CD14-positive monocyte (primary cell): ENCODE measurements around the gene KBTBD12. TPM values are rescaled to one million over a fixed set of nuclear protein-coding genes. Genes with fewer than 3 reads are reported as not detected.
"Not testable (repeated sequence)": the region's sequence is repeated elsewhere in the genome, so short reads cannot be mapped to it uniquely, and the experiment has no call there.

ENCODE experiments used
- DNase-seq, 3 donors: peaks; one replicate each; pipeline ENCODE4 v3.0.0-alpha.2; 2011 to 2022
- H2AFZ ChIP-seq: 2 replicates; pipeline ENCODE4 v1.6.0; 2012; ENCODE audit warnings: mild to moderate bottlenecking, low read depth, low read length, inconsistent platforms; ENCODE audit not compliant: insufficient read depth, poor library complexity, severe bottlenecking
- H3K27ac ChIP-seq, 2 donors: 1 replicate in 1 of 2; 2 replicates in 1 of 2; pipeline ENCODE4 v1.5.1; 2012 to 2013; ENCODE audit warnings: low read length in 2 of 2, control low read depth in 1 of 2, inconsistent platforms in 1 of 2, low read depth in 1 of 2, mild to moderate bottlenecking in 1 of 2
- H3K27me3 ChIP-seq, 2 donors: one replicate each; pipeline versions ENCODE4 v1.6.0 to v1.6.1; 2011 to 2013; ENCODE audit warnings: low read length in 2 of 2; ENCODE audit not compliant: control insufficient read depth in 2 of 2, insufficient read depth in 2 of 2
- H3K36me3 ChIP-seq, 2 donors: replicated peaks in 1 of 2; 1 replicate in 1 of 2; 2 replicates in 1 of 2; pipeline versions ENCODE4 v1.5.1 to v1.6.1; 2012 to 2013; ENCODE audit warnings: low read length in 2 of 2, control low read depth in 1 of 2, inconsistent platforms in 1 of 2, mild to moderate bottlenecking in 1 of 2; ENCODE audit not compliant: insufficient read depth in 2 of 2, control insufficient read depth in 1 of 2
- H3K4me1 ChIP-seq, 2 donors: 1 replicate in 1 of 2; 2 replicates in 1 of 2; pipeline versions ENCODE4 v1.5.1 to v1.6.1; 2012 to 2013; ENCODE audit warnings: low read length in 2 of 2, control low read depth in 1 of 2, inconsistent platforms in 1 of 2, mild to moderate bottlenecking in 1 of 2, moderate library complexity in 1 of 2; ENCODE audit not compliant: insufficient read depth in 2 of 2, control insufficient read depth in 1 of 2
- H3K4me2 ChIP-seq: replicated peaks from 2 replicates; pipeline ENCODE3; 2012; ENCODE audit warnings: low read length, moderate library complexity, mild to moderate bottlenecking; ENCODE audit not compliant: poor library complexity, severe bottlenecking; ENCODE audit errors: extremely low read depth
- H3K4me3 ChIP-seq, 3 experiments: fragments of 200-600 bp in 1 of 3; sonication (generic) in 1 of 3; replicated peaks in 1 of 3; 1 replicate in 2 of 3; 2 replicates in 1 of 3; pipeline ENCODE4 v1.5.1; 2011 to 2013; ENCODE audit warnings: low read length in 3 of 3, mild to moderate bottlenecking in 3 of 3, control low read depth in 2 of 3, low read depth in 2 of 3, inconsistent platforms in 1 of 3, moderate library complexity in 1 of 3
- H3K79me2 ChIP-seq: 2 replicates; pipeline ENCODE4 v1.6.0; 2012; ENCODE audit warnings: mild to moderate bottlenecking, control low read depth, inconsistent platforms, low read length, moderate library complexity; ENCODE audit not compliant: insufficient read depth
- H3K9ac ChIP-seq: 2 replicates; pipeline ENCODE4 v1.6.0; 2017; ENCODE audit warnings: low read length, mild to moderate bottlenecking; ENCODE audit not compliant: insufficient read depth, poor library complexity, severe bottlenecking
- H3K9me3 ChIP-seq, 2 donors: replicated peaks in 1 of 2; 1 replicate in 1 of 2; 2 replicates in 1 of 2; pipeline versions ENCODE4 v1.5.1 to v1.6.1; 2012 to 2013; ENCODE audit warnings: low read length in 2 of 2, control low read depth in 1 of 2; ENCODE audit not compliant: control insufficient read depth in 1 of 2, insufficient read depth in 1 of 2
- H4K20me1 ChIP-seq: 2 replicates; pipeline ENCODE4 v1.6.0; 2012; ENCODE audit warnings: mild to moderate bottlenecking, low read length, control low read depth, moderate library complexity; ENCODE audit not compliant: insufficient read depth
- H3K27ac Mint-ChIP-seq, 7 donors: one replicate each; pipeline ENCODE4 v1.8.0; 2020; ENCODE audit warnings: mild to moderate bottlenecking in 7 of 7, mixed read lengths in 7 of 7, moderate library complexity in 6 of 7, inconsistent platforms in 2 of 7
- H3K27me3 Mint-ChIP-seq, 3 donors: one replicate each; pipeline ENCODE4 v1.8.0; 2021 to 2022; ENCODE audit warnings: low read depth in 3 of 3, mild to moderate bottlenecking in 3 of 3, mixed read lengths in 3 of 3, moderate library complexity in 3 of 3, inconsistent platforms in 1 of 3
- H3K36me3 Mint-ChIP-seq, 2 donors: one replicate each; pipeline ENCODE4 v1.8.0; 2020; ENCODE audit warnings: mixed read lengths in 2 of 2, inconsistent platforms in 1 of 2, mild to moderate bottlenecking in 1 of 2
- H3K4me1 Mint-ChIP-seq: one replicate; pipeline ENCODE4 v1.8.0; 2020; ENCODE audit warnings: mild to moderate bottlenecking, mixed read lengths
- H3K4me3 Mint-ChIP-seq, 2 donors: one replicate each; pipeline ENCODE4 v1.8.0; 2020; ENCODE audit warnings: mild to moderate bottlenecking in 2 of 2, mixed read lengths in 2 of 2, moderate library complexity in 1 of 2
- H3K9me3 Mint-ChIP-seq, 7 donors: one replicate each; pipeline ENCODE4 v1.8.0; 2020 to 2022; ENCODE audit warnings: mixed read lengths in 7 of 7, mild to moderate bottlenecking in 6 of 7, moderate library complexity in 6 of 7, inconsistent platforms in 2 of 7
- WGBS: methylation state at CpG from one replicate; pipeline ENCODE4 v1.1.5; 2013; ENCODE audit warnings: missing lambda C conversion rate; ENCODE audit not compliant: insufficient coverage; 5-methylcytosine and 5-hydroxymethylcytosine counted together
- intact Hi-C, 2 donors: fragments of 100-400 bp; cut with micrococcal nuclease; formaldehyde crosslinking; loops; one replicate each; pipeline versions ENCODE4 v1.15.0 to v1.15.1; 2023
- polyA plus RNA-seq, 3 donors: library from polyadenylated mRNA; depleted of rRNA in 1 of 3; unstranded in 2 of 3; stranded (reverse) in 1 of 3; fragments of 300-500 nt in 2 of 3; fragments of >200 nt in 1 of 3; fragmentation: Illumina TruSeq in 2 of 3; gene quantifications; 1 replicate in 2 of 3; 2 replicates in 1 of 3; pipeline ENCODE4 v1.2.3, GENCODE V29; 2012 to 2021
- TF ChIP-seq, protein P1 (sequence below): fragments of 200-600 bp; IDR thresholded peaks from one replicate; pipeline ENCODE4 v1.8.0; 2022; ENCODE audit warnings: antibody characterized with exemption, mild to moderate bottlenecking

The KBTBD12 gene
- polyA plus RNA-seq, 3 donors: not detected

DNA sequence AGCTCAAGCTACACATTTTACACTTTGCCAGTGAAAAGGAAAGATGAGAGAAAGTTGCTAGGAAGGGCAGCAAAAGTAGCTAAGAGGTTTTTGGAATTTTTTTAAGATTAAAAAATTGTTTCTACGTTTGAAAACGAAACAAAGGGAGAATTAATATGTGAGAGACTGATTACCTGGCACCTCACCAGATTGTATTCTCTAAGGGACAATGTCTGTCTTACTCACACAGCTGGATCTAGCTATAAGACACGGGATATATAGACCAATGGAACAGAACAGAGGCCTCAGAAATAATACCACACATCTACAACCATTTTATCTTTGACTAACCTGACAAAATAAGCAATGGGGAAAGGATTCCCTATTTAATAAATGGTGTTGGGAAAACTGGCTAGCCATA is 9.5 kb upstream of the KBTBD12 start:
- Mint-ChIP-seq H3K36me3 (peaks cover 4 to 6% of the 10 kb centered on the region in 2 donors), H3K27me3 (peaks cover 7 to 9% (median 8%) of the 10 kb centered on the region in 3 donors), H3K4me1 (peaks cover 30% of the 10 kb centered on the region), H3K27ac (no peak overlapping the region), H3K4me3 (no peak overlapping the region), H3K9me3 (peaks cover 14 to 36% (median 21%) of the 10 kb centered on the region in 7 donors)
- WGBS: no CpG with 5 or more reads among the region's 3 CpGs
- H3K27me3 ChIP-seq: no peaks in the 10 kb centered on the region
- H3K4me2 ChIP-seq: no peak overlapping the region
- no peak overlapping the region for H3K9ac ChIP-seq
- peaks cover 7 to 12% of the 10 kb centered on the region in 2 donors for H3K9me3 ChIP-seq
- no peaks in the 10 kb centered on the region for H4K20me1 ChIP-seq
- no peak overlapping the region for H3K4me3 ChIP-seq
- intact Hi-C loops: no loop called here
- H3K4me1 ChIP-seq: peaks cover 6 to 34% of the 10 kb centered on the region in 2 donors
- no peak overlapping the region for H2AFZ ChIP-seq
- no peaks in the 10 kb centered on the region for H3K36me3 ChIP-seq
- DNase-seq: no peak
- TF ChIP-seq, protein P1, sequence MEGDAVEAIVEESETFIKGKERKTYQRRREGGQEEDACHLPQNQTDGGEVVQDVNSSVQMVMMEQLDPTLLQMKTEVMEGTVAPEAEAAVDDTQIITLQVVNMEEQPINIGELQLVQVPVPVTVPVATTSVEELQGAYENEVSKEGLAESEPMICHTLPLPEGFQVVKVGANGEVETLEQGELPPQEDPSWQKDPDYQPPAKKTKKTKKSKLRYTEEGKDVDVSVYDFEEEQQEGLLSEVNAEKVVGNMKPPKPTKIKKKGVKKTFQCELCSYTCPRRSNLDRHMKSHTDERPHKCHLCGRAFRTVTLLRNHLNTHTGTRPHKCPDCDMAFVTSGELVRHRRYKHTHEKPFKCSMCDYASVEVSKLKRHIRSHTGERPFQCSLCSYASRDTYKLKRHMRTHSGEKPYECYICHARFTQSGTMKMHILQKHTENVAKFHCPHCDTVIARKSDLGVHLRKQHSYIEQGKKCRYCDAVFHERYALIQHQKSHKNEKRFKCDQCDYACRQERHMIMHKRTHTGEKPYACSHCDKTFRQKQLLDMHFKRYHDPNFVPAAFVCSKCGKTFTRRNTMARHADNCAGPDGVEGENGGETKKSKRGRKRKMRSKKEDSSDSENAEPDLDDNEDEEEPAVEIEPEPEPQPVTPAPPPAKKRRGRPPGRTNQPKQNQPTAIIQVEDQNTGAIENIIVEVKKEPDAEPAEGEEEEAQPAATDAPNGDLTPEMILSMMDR: no peak
- no peaks in the 10 kb centered on the region for H3K79me2 ChIP-seq
- H3K27ac ChIP-seq: no peak overlapping the region

DNA sequence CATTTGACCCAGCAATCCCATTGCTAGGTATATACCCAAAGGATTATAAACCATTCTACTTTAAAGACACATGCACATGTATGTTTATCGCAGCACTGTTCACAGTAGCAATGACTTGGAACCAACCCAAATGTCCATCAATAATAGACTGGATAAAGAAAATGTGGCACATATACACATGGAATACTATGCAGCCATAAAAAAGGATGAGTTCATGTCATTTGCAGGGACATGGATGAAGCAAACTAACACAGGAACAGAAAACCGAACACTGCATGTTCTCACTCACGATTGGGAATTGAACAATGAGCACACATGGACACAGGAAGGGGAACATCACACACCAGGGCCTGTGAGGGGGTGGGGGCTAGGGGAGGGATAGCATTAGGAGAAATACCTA is 8.4 kb upstream of the KBTBD12 start:
- H3K4me2 ChIP-seq, H2AFZ ChIP-seq, H3K27me3 ChIP-seq, H3K27ac ChIP-seq, H3K36me3 ChIP-seq, H3K9ac ChIP-seq, H3K79me2 ChIP-seq, H3K4me3 ChIP-seq, H3K27ac Mint-ChIP-seq, intact Hi-C loops, H3K4me3 Mint-ChIP-seq, H4K20me1 ChIP-seq, H3K36me3 Mint-ChIP-seq, DNase-seq: not testable (repeated sequence)
- Mint-ChIP-seq H3K9me3 (peaks cover 14 to 36% (median 21%) of the 10 kb centered on the region in 7 donors), H3K27me3 (peaks cover 13 to 14% (median 14%) of the 10 kb centered on the region in 3 donors), H3K4me1 (peaks cover 41% of the 10 kb centered on the region)
- 80% methylated on average over 1 of the region's 3 CpGs for WGBS
- H3K9me3 ChIP-seq: peaks cover 7 to 12% of the 10 kb centered on the region in 2 donors
- H3K4me1 ChIP-seq: peaks cover 13 to 45% of the 10 kb centered on the region in 2 donors
